GM23338 (cell line): ENCODE results near the gene ITPKA.

ENCODE experiments used
- CREB1 ChIP-seq: fragments of 250-450 bp; sonication (Bioruptor Pico); IDR thresholded peaks from 2 replicates; pipeline ENCODE4 v1.5.0; 2020; ENCODE audit warnings: low read depth, mild to moderate bottlenecking, moderate library complexity
- CTCF ChIP-seq, 2 experiments: fragments of 200-600 bp in 1 of 2; sonication (generic) in 1 of 2; conservative IDR thresholded peaks; 2 replicates each; pipeline versions ENCODE4 v1.5.1 to v1.6.1; 2016 to 2017; ENCODE audit warnings: antibody characterized with exemption in 2 of 2, low read depth in 2 of 2, mild to moderate bottlenecking in 2 of 2, moderate library complexity in 1 of 2
- ETS1 ChIP-seq: IDR thresholded peaks from 2 replicates; pipeline ENCODE4 v1.6.1; 2016; ENCODE audit warnings: antibody characterized with exemption
- EZH2 ChIP-seq: fragments of 200-600 bp; sonication (generic); IDR thresholded peaks from one replicate; pipeline ENCODE4 v1.8.0; 2017; ENCODE audit warnings: antibody characterized with exemption, mild to moderate bottlenecking, low read depth; ENCODE audit not compliant: unreplicated experiment
- EZH2phosphoT487 ChIP-seq: fragments of 200-600 bp; sonication (generic); IDR thresholded peaks from one replicate; pipeline ENCODE4 v1.8.1; 2018; ENCODE audit warnings: antibody characterized with exemption; ENCODE audit not compliant: unreplicated experiment
- JUNB ChIP-seq: IDR thresholded peaks from one replicate; pipeline ENCODE4 v1.6.1; 2016; ENCODE audit warnings: antibody characterized with exemption; ENCODE audit not compliant: unreplicated experiment
- NANOG ChIP-seq: IDR thresholded peaks from 2 replicates; pipeline ENCODE4 v1.6.1; 2016; ENCODE audit warnings: antibody characterized with exemption, borderline replicate concordance
- POLR2AphosphoS5 ChIP-seq: IDR thresholded peaks from 2 replicates; pipeline ENCODE4 v1.6.1; 2016; ENCODE audit warnings: antibody characterized with exemption, low read depth
- REST ChIP-seq: IDR thresholded peaks from one replicate; pipeline ENCODE4 v1.6.1; 2018; ENCODE audit warnings: antibody characterized with exemption; ENCODE audit not compliant: unreplicated experiment
- STAT1 ChIP-seq: IDR thresholded peaks from one replicate; pipeline ENCODE4 v1.6.1; 2016; ENCODE audit warnings: antibody characterized with exemption; ENCODE audit not compliant: unreplicated experiment
- ZNF114 ChIP-seq: fragments of 250-450 bp; sonication (Bioruptor Pico); IDR thresholded peaks from 2 replicates; pipeline ENCODE4 v1.5.0; 2020; ENCODE audit warnings: mild to moderate bottlenecking, moderate library complexity
- ZNF331 ChIP-seq: fragments of 250-450 bp; sonication (Bioruptor Pico); IDR thresholded peaks from 2 replicates; pipeline ENCODE4 v1.5.0; 2020; ENCODE audit warnings: low read depth, mild to moderate bottlenecking, moderate library complexity

DNA sequence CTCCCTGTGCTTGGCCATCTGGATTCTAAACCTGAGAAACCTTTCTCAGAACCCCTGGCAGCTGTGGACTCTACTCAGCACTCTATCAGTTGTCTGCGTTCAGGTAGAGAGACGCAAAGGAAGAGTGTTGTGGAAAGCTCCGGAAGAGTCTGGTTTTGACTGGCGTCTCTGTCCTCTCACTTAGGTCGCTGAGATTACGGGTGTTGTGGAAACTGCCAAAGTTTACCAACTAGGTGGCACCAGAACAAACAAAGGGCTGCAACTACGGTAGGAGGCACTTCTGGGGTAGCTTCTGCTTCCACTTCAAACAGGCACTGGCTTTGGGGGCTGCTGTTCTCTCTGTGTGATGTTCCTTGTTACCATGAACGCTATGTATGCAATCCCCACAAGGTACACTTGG is 19.2 kb upstream of the ITPKA start:
- no peak for TF ChIP-seq CTCF (conservative IDR thresholded peaks at IDR 0.05; ENCODE audit: low read depth in 2 of 2)
- no peak for TF ChIP-seq REST
- TF ChIP-seq EZH2 = no peak
- no peak for TF ChIP-seq POLR2AphosphoS5
- no peak for TF ChIP-seq STAT1
- no peak for TF ChIP-seq ETS1
- TF ChIP-seq EZH2phosphoT487 = no peak
- TF ChIP-seq NANOG = no peak
- no peak for TF ChIP-seq ZNF331
- no peak for TF ChIP-seq CREB1 (CRISPR knock-in tag)
- no peak for TF ChIP-seq JUNB
- TF ChIP-seq ZNF114 (CRISPR knock-in tag) = no peak
